GM10847 (cell line): ENCODE results near the gene CPT1A.
A peak's percentile ranks its signal among the peaks of the same experiment; 100 is the strongest.

Experiments used
- POLR2A ChIP-seq: IDR thresholded peaks from 2 replicates; pipeline ENCODE4 v1.6.1; 2011; ENCODE audit not compliant: insufficient read length; ENCODE audit errors: extremely low read depth

Gene CPT1A

GRCh38 chr11:68839911-68840641 lies 1.6 kb downstream of the CPT1A start:
- TF ChIP-seq POLR2A, result no peak

GRCh38 chr11:68839054-68839865 lies 2.5 kb downstream of the CPT1A start:
- TF ChIP-seq POLR2A, result peak; percentile 29

- TF ChIP-seq POLR2A, result no peak
These were observed 3.1 kb downstream of the CPT1A start for GRCh38 chr11:68838572-68838964.

- TF ChIP-seq POLR2A, result no peak
These were observed 3.8 kb downstream of the CPT1A start for GRCh38 chr11:68837583-68838571.

GRCh38 chr11:68835749-68836148 lies 6.0 kb downstream of the CPT1A start:
- TF ChIP-seq POLR2A, result no peak

GRCh38 chr11:68835328-68835727 lies 6.4 kb downstream of the CPT1A start:
- no peak for TF ChIP-seq POLR2A

GRCh38 chr11:68832476-68833181 lies 9.1 kb downstream of the CPT1A start:
- no peak for TF ChIP-seq POLR2A

GRCh38 chr11:68831124-68831523 lies 10.6 kb downstream of the CPT1A start:
- no peak for TF ChIP-seq POLR2A

GRCh38 chr11:68829581-68829980 lies 12.1 kb downstream of the CPT1A start:
- no peak for TF ChIP-seq POLR2A

GRCh38 chr11:68828957-68829356 lies 12.8 kb downstream of the CPT1A start:
- TF ChIP-seq POLR2A, result no peak

- TF ChIP-seq POLR2A, result no peak
These were observed 13.4 kb downstream of the CPT1A start for GRCh38 chr11:68828155-68828931.

GRCh38 chr11:68827733-68828132 lies 14.0 kb downstream of the CPT1A start:
- TF ChIP-seq POLR2A, result no peak

GRCh38 chr11:68826726-68827125 lies 15.0 kb downstream of the CPT1A start:
- no peak for TF ChIP-seq POLR2A

GRCh38 chr11:68825571-68825970 lies 16.1 kb downstream of the CPT1A start:
- no peak for TF ChIP-seq POLR2A
